IPS-11a (cell line): ENCODE data around the gene PCMT1.
"Not testable (repeated sequence)": the region's sequence is repeated elsewhere in the genome, so short reads cannot be mapped to it uniquely, and the experiment has no call there.

Source experiments
- H3K4me3 ChIP-seq: one replicate; pipeline ENCODE4 v1.5.1; 2013; ENCODE audit warnings: low read depth, low read length, control low read depth

The PCMT1 gene

GRCh38 chr6:149813351-149813750 lies 63.8 kb downstream of the PCMT1 start:
- H3K4me3 ChIP-seq: no peak overlapping the region

- H3K4me3 ChIP-seq: no peak overlapping the region
Measured at GRCh38 chr6:149815788-149816187, 66.2 kb downstream of the PCMT1 start.

GRCh38 chr6:149820506-149820905 lies 71.0 kb downstream of the PCMT1 start:
- no peak overlapping the region for H3K4me3 ChIP-seq

- no peak overlapping the region for H3K4me3 ChIP-seq
Measured at GRCh38 chr6:149821492-149821891, 72.0 kb downstream of the PCMT1 start.

- H3K4me3 ChIP-seq: no peak overlapping the region
Measured at GRCh38 chr6:149823013-149823412, 73.5 kb downstream of the PCMT1 start.

- H3K4me3 ChIP-seq: no peak overlapping the region
Measured at GRCh38 chr6:149825292-149825691, 75.8 kb downstream of the PCMT1 start.

- H3K4me3 ChIP-seq: no peak overlapping the region
Measured at GRCh38 chr6:149830731-149831307, 81.3 kb downstream of the PCMT1 start.

GRCh38 chr6:149831308-149831820 lies 81.8 kb downstream of the PCMT1 start:
- H3K4me3 ChIP-seq: no peak overlapping the region

GRCh38 chr6:149833651-149834050 lies 84.1 kb downstream of the PCMT1 start:
- no peak overlapping the region for H3K4me3 ChIP-seq

- H3K4me3 ChIP-seq: no peak overlapping the region
Measured at GRCh38 chr6:149834513-149835481, 85.3 kb downstream of the PCMT1 start.

GRCh38 chr6:149840345-149841075 lies 91.0 kb downstream of the PCMT1 start:
- no peak overlapping the region for H3K4me3 ChIP-seq

GRCh38 chr6:149842331-149842730 lies 92.8 kb downstream of the PCMT1 start:
- no peak overlapping the region for H3K4me3 ChIP-seq

GRCh38 chr6:149843051-149843633 lies 93.6 kb downstream of the PCMT1 start:
- no peak overlapping the region for H3K4me3 ChIP-seq

- H3K4me3 ChIP-seq: not testable (repeated sequence)
Measured at GRCh38 chr6:149844036-149844435, 94.5 kb downstream of the PCMT1 start.

GRCh38 chr6:149844480-149844879 lies 94.9 kb downstream of the PCMT1 start:
- no peak overlapping the region for H3K4me3 ChIP-seq

- H3K4me3 ChIP-seq: no peak overlapping the region
Measured at GRCh38 chr6:149845549-149845948, 96.0 kb downstream of the PCMT1 start.

GRCh38 chr6:149846321-149846720 lies 96.8 kb downstream of the PCMT1 start:
- no peak overlapping the region for H3K4me3 ChIP-seq

GRCh38 chr6:149847939-149848267 lies 98.4 kb downstream of the PCMT1 start:
- no peak overlapping the region for H3K4me3 ChIP-seq

- not testable (repeated sequence) for H3K4me3 ChIP-seq
Measured at GRCh38 chr6:149848343-149848742, 98.8 kb downstream of the PCMT1 start.

- no peak overlapping the region for H3K4me3 ChIP-seq
Measured at GRCh38 chr6:149851461-149852110, 102.0 kb downstream of the PCMT1 start.

GRCh38 chr6:149852180-149852579 lies 102.6 kb downstream of the PCMT1 start:
- H3K4me3 ChIP-seq: no peak overlapping the region
